GM18519 (cell line): ENCODE results near the gene MAP2K6.

Experiments used
- ATAC-seq: cut with Tn5 transposase; IDR thresholded peaks from one replicate; pipeline ENCODE4 v1.9.1; 2021; ENCODE audit warnings: mild to moderate bottlenecking, moderate library complexity; ENCODE audit not compliant: unreplicated experiment, low FRiP score

The MAP2K6 gene

GRCh38 chr17:69572747-69573146, 158.2 kb downstream of the MAP2K6 start:
- ATAC-seq: no peak

- no peak for ATAC-seq
Observed at GRCh38 chr17:69573396-69573795, 158.9 kb downstream of the MAP2K6 start.

DNA sequence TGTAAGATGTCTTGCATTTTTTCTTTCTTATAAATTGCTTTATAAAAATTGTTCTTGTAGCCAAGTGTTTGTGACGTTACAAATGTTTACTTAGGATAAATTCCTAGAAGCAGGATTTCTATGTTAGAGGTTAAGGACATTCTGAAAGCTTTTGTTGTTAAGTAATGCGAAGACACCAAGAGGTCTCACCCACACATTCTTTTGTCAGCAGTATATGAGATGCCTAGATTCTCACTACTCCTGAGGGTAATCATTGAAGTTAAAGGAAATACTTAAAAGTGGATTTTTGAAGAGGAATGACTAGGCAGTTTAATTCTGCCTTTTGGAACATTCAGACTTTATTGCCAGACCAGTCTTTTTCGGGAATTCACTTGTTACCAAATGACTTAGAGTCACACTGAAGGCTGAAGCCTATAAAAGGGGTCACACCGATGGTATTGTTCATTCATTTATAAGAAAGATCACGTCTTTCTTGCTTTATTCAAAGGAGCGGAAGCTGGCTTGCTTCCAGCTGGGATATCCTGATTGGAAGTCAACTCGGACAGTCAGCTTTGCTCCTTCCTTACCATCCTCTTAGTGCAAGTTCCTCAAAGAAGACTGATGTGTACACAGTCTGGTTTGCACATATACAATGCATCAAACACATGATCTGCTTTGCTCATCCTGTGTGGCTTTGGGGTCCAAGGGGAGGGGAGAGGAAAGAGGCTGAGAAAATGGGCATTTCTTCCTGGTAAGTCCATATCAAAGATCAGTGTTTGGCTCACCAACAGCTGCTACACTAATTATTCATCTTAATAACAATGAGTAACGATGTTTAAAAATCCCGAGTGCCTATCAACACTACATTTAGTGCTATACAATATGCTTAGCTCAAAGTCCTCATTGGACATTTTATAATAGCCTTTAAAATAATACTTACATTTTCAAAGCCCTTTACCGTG, 160.0 kb downstream of the MAP2K6 start:
- ATAC-seq: no peak

DNA sequence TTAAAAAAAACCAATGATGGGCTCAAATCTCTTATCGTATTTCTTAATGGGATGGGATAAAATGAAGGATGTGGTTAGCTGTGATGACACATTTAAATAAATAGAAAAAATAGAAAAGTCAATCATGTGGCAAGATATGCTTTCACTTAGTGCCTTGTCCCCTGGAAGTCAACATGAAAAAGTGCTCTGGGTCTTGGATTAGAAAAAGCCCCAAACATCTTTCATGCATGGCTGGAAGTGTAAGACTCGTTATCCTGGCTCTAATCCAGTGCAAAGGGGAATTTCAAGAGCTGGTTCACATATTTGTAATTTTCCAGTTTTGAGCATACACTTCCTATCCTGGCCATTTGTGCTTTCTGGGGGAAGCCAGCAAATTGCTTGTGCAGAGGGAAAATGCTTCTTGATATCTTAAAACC, 160.9 kb downstream of the MAP2K6 start:
- ATAC-seq: no peak

DNA sequence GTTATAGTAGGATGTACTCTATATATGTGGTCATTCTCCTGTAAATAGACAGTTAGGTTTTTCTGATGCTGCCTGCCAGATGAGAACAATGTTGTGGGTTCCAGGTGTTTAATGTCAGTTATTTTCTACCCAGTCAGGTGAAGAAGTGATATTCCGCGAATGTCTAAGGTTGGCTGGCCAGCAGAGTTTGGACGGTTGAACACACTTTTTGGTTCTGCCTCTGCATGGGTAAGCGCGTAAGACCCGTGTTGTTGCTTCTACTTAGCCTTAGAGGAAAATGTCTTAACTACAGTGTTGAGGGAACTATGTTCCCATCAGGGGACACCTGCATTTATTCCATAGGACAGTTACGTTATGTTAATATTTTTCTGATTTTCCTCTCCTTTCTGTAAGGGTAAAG, 162.6 kb downstream of the MAP2K6 start:
- no peak for ATAC-seq

- no peak for ATAC-seq
Observed at GRCh38 chr17:69578385-69578936, 164.0 kb downstream of the MAP2K6 start.

- no peak for ATAC-seq
Observed at GRCh38 chr17:69579961-69580677, 165.6 kb downstream of the MAP2K6 start.

DNA sequence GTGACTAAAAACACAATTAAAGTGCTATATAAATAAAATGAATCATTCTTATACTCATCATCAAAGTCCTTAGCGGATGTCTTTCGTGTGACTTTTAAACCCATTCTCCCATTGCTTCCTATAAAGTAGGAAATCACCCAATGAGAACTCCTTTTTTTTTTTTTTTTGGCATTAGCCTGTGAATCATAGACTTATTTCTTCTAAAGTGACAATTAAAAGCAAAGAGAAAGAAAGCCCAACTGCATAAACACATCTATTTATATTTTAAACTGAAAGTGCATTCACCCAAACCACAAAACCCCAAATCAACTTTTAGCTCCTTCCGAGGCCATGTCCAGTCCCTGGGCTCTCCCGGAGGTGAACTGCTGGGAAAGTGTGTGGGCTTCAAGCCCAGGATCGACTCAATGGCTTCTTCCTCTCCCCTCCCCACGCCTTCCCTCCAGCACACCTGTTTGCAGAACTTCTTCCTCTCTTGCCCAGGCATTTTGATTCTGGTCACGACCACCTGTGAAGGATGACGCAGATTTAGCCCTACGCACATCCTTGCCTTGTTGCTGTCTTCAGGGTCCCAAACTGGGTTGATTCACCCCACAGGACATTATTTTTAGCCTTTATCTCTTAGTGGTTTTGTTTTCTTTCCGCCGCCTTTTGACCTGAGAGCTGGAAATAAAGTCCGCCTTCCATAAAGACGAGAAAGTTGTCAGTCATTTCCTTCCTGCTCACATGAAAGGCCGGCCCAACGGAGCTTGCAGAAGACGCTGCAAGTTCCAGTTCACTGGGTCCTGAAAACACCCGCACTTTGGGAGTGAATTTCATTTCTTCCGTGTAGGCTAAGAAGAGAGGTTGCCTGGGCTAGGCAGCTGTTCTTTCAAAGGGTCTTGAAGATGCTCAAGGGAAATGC, 166.8 kb downstream of the MAP2K6 start:
- ATAC-seq: peak; percentile 64

GRCh38 chr17:69588316-69588715, 173.8 kb downstream of the MAP2K6 start:
- no peak for ATAC-seq

GRCh38 chr17:69588827-69589239, 174.3 kb downstream of the MAP2K6 start:
- no peak for ATAC-seq

DNA sequence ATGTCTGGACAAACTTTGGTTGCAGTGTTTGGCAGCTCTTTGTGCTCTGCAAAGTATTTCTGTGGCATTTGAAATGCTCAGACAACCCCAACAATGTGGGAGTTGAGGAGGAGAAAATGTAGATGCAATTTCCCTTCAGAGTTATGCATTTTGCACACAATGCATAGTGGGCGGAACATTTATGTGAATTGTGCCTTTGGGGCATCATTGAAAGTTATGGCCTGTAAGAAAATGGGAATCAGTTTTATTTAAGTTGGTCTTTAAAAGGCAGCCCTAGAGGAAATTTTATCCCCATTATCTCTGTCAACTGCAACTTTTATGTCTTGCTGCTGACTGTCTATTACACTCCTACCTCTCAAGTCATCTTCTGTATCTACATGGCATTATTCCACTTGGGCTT, 176.2 kb downstream of the MAP2K6 start:
- no peak for ATAC-seq

GRCh38 chr17:69592692-69593350, 178.3 kb downstream of the MAP2K6 start:
- ATAC-seq: no peak

GRCh38 chr17:69593351-69593715, 178.8 kb downstream of the MAP2K6 start:
- ATAC-seq: no peak

DNA sequence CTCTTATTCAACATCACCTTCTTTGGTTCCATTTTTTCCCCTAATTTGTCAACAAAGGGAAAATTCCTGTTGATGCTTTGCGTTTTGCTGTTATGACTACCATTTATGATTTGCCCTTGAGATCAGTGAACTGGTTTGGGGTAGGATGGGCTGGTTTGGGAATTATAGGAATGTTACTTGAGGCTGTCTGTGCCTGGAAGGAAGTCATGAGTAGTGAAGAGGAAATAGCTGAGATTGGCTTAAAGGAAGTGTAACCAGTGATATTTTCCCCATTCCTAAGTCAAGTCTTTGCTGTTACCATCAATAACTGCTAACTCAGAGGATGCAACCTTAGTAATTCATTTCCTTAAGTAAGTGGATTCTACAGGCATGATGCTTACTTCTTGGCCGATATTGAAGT, 179.2 kb downstream of the MAP2K6 start:
- no peak for ATAC-seq

GRCh38 chr17:69594641-69595040, 180.1 kb downstream of the MAP2K6 start:
- ATAC-seq: no peak

GRCh38 chr17:69596141-69596540, 181.6 kb downstream of the MAP2K6 start:
- ATAC-seq: no peak

DNA sequence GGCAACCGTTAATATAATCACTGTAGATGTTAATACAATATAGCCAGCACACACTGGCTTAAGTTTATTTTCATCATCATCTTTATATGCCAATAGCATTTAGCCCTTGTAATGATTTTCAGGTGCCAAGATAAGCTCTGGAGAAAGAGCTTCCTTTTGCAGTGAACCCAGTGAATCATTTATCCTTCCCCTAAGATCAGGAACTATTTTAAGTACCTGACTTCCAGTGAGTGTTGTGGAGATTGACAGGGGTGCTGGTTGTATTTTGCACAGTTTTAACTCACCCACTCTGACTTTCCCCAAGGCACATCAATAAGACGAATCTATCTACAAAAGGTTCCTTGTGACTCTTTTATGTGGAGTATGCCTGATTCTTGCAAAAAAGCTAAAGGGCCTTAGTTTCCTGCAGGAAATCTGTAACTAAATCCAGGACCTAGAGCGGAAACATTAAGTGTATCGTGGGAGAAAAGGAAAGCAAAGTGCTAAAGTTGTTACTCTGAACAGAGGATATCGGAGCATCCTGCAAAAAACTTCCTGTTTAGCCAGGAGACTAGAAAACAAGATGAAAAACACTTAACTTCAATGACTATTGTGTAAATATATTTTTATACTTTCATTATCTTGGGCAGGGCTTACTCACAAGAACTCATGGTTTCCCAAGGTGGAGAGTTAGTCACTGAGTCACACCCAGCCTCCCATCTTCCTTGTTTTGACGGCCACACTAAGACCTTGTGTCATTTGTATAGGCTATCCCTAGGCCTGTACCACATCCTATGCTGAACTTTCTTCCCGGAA, 183.6 kb downstream of the MAP2K6 start:
- no peak for ATAC-seq

DNA sequence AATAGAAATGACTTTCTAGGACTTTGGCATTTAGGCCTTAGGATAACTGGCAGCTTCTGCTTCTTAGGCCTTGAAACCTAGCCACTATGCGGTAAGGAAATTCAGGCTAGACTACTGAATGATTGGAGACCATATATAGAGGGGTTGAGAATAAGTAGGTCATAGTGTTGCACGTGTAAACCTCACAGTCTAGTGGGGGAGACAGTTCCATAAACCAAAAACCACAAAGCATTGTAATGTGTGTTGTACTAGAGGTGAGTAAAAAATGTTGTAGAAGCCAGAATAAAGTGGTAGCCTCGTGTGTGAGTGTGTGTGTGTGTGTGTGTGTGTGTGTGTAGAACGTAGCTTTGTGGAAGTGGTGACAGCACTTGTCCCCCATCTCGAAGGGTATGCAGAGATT, 188.5 kb downstream of the MAP2K6 start:
- no peak for ATAC-seq
